HG03442 (cell line): ENCODE data around the gene TXNL4A.
"Not testable (repeated sequence)": the region's sequence is repeated elsewhere in the genome, so short reads cannot be mapped to it uniquely, and the experiment has no call there.

Experiments used
- ATAC-seq: cut with Tn5 transposase; IDR thresholded peaks from one replicate; pipeline ENCODE4 v1.9.1; 2021; ENCODE audit warnings: mild to moderate bottlenecking, moderate library complexity; ENCODE audit not compliant: unreplicated experiment

TXNL4A gene

GRCh38 chr18:79999701-80000100, 11.3 kb upstream of the TXNL4A start:
- not testable (repeated sequence) for ATAC-seq

- no peak for ATAC-seq
These were observed 3.1 kb upstream of the TXNL4A start for GRCh38 chr18:79991494-79991893.

DNA sequence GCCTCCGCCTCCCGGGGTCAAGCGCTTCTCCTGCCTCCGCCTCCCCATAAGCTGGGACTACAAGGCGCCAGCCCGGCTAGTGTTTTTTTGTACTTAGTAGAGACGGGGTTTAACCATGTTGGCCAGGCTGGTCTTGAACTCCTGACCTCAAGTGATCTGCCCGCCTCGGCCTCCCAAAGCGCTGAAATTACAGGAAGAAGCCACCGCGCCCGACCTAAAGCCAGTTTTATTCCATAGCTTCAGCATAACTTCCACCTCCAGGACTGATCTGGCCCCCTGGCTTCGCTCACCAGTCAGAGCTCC, 783 bp upstream of the TXNL4A start:
- no peak for ATAC-seq

- ATAC-seq: peak; percentile 51
These were observed 302 bp downstream of the TXNL4A start for GRCh38 chr18:79988071-79988450.

DNA sequence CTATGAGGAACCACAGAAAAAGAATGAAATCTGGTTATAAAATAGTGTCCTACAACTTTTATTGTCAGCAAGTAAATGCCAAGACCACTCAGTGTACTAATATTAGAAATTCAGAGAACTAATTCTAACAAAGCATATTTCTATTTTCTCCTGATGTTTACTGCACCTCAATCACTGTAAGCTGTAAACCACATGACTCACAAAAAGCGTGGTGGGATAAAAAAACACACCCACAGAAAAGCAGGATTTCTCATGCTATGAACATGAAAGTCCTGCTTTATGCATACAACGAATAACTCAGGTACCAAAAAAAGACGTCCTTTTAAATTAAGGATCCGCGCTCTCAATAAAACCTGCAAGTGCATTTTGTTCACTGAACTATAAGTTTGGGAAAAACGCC, 797 bp downstream of the TXNL4A start:
- no peak for ATAC-seq

DNA sequence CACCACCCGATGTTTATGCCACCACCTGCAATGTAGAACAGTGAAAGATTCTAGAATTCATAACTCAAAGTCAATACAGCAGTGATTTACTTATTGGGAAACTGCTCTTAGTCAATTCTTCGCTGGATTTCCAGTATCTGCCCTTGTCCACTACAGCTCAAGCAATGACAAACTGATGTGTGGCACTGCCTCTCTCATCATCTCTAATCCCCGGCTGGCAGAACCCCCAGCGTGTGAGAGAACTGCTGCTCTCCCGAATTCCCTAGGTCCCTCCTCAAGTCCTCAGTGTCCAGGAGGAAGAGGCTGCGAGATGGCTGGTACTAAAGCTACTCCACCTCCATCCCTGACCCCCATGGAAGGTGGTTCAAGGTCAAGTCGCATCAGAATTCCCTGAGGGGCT, 1.6 kb downstream of the TXNL4A start:
- ATAC-seq: no peak

DNA sequence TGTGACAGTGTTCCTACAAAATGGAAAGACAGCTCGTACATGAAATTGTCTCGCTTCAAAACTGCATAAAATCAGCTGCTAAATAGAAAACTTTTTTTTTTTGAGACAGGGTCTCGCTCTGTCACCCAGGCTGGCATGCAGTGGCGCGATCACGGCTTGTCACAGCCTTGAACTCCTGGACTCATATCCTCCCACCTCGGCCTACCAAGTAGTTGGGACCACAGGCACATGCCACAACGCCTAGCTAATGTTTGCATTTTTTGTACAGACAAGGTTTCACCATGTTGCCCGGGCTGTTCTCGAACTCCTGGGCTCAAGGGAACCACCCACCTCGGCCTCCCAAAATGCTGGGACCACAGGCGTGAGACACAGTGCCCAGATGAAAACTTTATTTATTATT, 3.2 kb downstream of the TXNL4A start:
- no peak for ATAC-seq

DNA sequence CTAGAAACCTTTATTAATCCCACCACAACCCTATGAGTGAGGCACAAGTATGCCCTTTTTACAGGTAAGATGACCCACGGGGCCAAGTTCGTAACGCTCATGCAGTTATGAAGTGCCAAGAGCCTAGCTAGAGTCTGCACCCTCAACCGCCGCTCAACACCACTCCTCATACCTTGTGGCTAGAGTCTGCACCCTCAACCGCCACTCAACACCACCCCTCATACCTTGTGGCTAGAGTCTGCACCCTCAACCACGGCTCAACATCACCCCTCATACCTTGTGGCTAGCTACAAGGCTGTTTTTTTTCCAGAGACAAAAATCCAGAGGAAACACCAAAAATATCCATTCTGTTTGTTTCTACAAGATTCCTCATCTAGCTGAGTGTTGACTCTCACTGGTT, 4.6 kb downstream of the TXNL4A start:
- no peak for ATAC-seq

- ATAC-seq: no peak
These were observed 5.1 kb downstream of the TXNL4A start for GRCh38 chr18:79983253-79983652.

GRCh38 chr18:79982736-79983135, 5.6 kb downstream of the TXNL4A start:
- ATAC-seq: no peak

DNA sequence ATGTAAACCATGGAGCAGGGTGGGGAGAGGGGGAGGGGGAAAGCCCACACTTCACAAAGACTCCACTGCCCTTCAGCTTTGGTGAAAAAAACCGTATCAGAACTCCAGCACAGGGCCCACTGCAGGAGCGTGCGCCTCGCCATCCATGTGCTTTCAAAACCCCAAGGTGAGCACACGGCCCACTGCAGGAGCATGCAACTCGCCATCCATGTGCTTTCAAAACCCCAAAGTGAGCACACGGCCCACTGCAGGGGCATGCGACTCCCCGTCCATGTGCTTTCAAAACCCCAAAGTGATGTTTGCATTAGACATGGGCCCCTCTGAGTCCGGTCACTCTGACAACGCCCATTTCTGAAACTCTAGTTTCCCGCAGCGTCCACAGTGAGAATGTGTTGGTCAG, 7.8 kb downstream of the TXNL4A start:
- ATAC-seq: no peak

GRCh38 chr18:79979843-79980242, 8.5 kb downstream of the TXNL4A start:
- ATAC-seq: no peak

DNA sequence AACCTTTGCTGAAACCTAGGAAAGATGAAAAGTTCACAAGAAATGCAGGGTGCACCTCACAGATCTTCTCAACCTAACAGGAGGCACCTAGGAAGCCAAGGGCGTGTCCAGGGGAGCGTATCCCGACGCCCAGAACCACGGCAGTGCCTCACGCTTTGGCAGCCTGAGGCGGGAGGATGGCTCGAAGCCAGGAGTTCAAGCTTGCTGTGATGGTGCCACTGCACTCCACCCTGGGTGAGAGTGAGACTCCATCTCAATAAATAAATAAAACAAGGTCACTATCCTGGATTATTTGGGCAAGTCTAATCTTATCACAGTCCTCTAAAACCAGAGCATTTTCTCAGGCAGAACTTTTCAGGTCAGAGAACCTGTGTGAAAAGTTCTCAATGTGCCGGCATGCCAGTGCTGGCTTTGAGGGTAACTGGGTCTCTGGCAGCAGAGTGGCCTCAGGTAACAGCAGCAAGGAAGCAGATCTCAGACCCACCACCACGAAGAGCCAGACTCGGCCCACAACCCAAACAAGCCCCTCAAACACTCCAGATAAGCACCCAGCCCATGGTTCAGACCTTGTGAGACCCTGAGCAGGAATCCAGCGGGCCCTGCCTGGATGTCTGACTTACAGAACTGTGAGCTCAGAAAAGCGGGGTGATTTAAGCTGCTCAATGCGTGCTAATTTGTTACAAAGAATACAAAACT, 12.2 kb downstream of the TXNL4A start:
- ATAC-seq: no peak

GRCh38 chr18:79975043-79975442, 13.3 kb downstream of the TXNL4A start:
- no peak for ATAC-seq

- no peak for ATAC-seq
These were observed 14.2 kb downstream of the TXNL4A start for GRCh38 chr18:79974025-79974654.

- ATAC-seq: no peak
These were observed 14.8 kb downstream of the TXNL4A start for GRCh38 chr18:79973517-79973916.

GRCh38 chr18:79972720-79973119, 15.6 kb downstream of the TXNL4A start:
- no peak for ATAC-seq

DNA sequence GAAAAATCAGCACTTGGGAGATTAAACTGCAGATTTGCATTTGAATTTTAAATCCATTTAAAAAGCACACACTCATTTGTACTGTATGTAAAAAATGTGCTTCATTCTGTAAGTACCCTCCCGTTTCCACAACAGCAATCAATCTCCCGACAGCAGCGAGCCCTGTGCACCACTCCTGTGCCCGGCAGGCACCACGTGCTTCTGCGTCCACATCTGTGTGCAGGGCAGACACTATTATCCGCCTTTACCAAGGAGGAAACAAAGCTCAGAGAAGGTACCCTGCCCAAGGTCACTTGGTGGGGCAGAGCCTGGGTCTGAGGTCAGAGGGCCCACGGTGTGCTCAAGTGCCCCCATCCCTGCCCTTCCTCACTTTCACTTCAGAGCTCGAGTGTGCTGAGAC, 16.4 kb downstream of the TXNL4A start:
- ATAC-seq: no peak

DNA sequence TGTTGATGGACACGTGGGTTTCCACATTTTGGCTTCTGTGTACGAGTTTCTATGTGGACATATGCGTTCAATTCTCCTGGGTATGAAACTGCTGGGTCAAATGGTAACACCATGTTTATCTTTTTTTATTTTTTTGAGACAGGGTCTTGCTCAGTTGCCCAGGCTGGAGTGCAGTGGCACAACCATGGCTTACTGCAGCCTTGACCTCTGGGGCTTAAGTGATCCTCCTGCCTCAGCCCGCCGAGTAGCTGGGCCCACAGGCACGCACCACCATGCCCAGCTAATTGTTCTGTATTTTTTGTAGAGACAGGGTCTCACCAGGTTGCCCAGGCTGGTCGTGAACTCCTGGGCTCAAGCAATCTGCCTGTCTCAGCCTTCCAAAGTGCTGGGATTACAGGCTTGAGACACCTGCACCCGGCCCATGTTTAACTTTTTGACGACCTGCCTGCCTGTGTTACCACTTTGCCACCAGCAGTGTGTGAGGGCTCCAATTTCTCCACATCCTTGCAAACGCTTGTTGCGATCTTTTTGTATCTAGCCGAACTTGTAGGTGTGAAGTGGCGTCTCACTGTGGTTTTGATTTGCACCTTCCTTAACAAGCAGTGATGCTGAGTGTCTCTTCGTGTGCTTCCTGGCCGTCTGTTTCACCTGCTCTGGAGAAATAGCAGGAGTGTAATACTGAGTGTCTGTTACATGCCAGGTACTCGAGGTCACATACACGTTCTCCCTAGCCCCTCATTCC, 17.0 kb downstream of the TXNL4A start:
- no peak for ATAC-seq

GRCh38 chr18:79970419-79971133, 17.8 kb downstream of the TXNL4A start:
- no peak for ATAC-seq

DNA sequence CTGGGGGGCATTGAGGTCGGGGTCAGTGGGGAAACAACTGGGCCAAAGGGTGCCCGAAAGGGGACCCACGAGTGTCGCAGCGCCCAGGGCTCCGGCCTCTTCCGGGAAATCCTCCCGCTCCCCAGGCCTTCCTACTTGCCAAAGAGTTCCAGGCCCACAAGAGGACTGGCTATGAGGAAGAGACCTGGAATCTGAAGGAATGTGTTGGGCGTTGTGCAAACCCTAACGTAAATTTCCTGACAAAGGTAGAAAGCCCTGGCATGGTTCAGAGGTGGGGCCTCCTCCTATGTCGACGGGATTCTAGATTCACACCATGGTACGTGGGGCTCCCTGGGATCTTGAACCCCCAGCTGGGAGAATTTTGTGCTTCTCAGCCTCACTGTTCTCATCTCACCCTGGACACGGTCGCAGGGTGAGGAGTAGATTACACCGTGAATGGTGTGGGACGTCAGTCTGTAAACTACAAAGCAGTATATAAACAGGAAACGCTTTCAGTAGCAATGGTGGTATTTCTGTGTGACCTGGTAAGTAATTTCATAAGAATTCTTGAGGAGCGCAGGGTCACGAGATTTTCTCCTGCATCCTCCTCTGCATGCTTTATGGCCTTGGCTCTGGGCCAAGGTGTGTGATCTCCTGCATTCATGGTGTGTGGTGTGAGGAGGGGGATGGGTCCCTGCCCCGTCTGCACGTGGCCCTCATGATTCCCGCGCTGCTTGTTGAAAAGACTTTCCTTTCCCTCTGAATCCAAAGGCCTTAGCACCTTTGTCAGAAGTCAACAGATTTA, 23.1 kb downstream of the TXNL4A start:
- ATAC-seq: no peak
